Natural killer cell treated with Interleukin-12 subunit alpha and Interleukin-12 subunit beta and Interleukin-15 and Interleukin-18, amount 100 ng/mL, for 72 hours (primary cell): ENCODE results near the gene CDCA3. TPM values are rescaled to one million over a fixed set of nuclear protein-coding genes. Genes with fewer than 3 reads are reported as not detected.
A peak's percentile ranks its signal among the peaks of the same experiment; 100 is the strongest.
"Not testable (repeated sequence)": the region's sequence is repeated elsewhere in the genome, so short reads cannot be mapped to it uniquely, and the experiment has no call there.

ENCODE experiments used
- ATAC-seq, 2 donors: fragments of 150-1000 bp; cut with Tn5 transposase in 1 of 2; sonication (Bioruptor Pico), chemical (Tn5 transposase) in 1 of 2; 2 replicates each; pipeline ENCODE4 v1.10.0; 2021
- DNase-seq: peaks from one replicate; pipeline ENCODE4 v3.0.0; 2022; ENCODE audit warnings: low spot score
- H3K27ac Mint-ChIP-seq, 2 donors: 1 replicate in 1 of 2; 2 replicates in 1 of 2; pipeline ENCODE4 v1.8.0; 2022; ENCODE audit warnings: mixed read lengths in 2 of 2, mild to moderate bottlenecking in 1 of 2, moderate library complexity in 1 of 2
- H3K27me3 Mint-ChIP-seq, 2 donors: 1 replicate in 1 of 2; 2 replicates in 1 of 2; pipeline ENCODE4 v1.8.0; 2022; ENCODE audit warnings: mixed read lengths in 2 of 2
- H3K36me3 Mint-ChIP-seq: one replicate; pipeline ENCODE4 v1.8.0; 2022; ENCODE audit warnings: mixed read lengths
- H3K4me1 Mint-ChIP-seq, 2 donors: 1 replicate in 1 of 2; 2 replicates in 1 of 2; pipeline ENCODE4 v1.8.0; 2022; ENCODE audit warnings: low read depth in 2 of 2, mixed read lengths in 2 of 2, mild to moderate bottlenecking in 1 of 2
- H3K4me3 Mint-ChIP-seq: one replicate; pipeline ENCODE4 v1.8.0; 2022; ENCODE audit warnings: mixed read lengths
- H3K9me3 Mint-ChIP-seq: 2 replicates; pipeline ENCODE4 v1.8.0; 2022; ENCODE audit warnings: mixed read lengths
- total RNA-seq, 2 donors: library from RNA; stranded (reverse); gene quantifications; one replicate each; pipeline ENCODE4 v1.2.3, GENCODE V29; 2022

CDCA3 gene
- total RNA-seq, 2 donors from 2014 or later: 40.7 to 105 TPM

DNA sequence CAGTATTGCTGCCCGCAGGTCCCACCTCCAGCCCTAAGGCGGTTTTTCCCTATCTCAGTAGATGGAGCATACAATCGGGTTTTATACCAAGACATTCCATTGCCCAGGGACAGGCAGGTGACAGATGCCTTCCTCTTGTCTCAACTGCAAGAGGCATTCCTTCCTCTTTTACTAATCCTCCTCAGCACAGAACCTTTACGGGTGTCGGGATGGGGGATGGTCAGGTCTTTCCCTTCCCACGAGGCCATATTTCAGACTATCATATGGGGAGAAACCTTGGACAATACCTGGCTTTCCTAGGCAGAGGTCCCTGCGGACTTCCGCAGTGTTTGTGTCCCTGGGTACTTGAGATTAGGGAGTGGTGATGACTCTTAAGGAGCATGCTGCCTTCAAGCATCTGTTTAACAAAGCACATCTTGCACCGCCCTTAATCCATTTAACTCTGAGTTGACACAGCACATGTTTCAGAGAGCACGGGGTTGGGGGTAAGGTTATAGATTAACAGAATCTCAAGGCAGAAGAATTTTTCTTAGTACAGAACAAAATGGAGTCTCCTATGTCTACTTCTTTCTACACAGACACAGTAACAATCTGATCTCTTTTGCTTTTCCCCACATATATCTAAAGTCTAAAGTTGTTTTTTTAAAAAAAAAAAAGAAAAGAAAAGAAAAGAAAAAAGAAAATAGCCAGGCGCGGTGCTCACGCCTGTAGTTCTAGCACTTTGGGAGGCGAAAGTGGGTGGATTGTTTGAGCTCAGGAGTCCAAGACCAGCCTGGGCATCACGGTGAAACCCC lies 35.3 kb upstream of the CDCA3 start:
- not testable (repeated sequence) for ATAC-seq, H3K36me3 Mint-ChIP-seq, H3K4me1 Mint-ChIP-seq, H3K27me3 Mint-ChIP-seq, H3K27ac Mint-ChIP-seq, H3K4me3 Mint-ChIP-seq, H3K9me3 Mint-ChIP-seq, DNase-seq

GRCh38 chr12:6884539-6884938 lies 33.5 kb upstream of the CDCA3 start:
- Mint-ChIP-seq H3K27me3 (no peaks in the 10 kb centered on the region), H3K4me3 (no peak overlapping the region), H3K4me1 (no peaks in the 10 kb centered on the region), H3K9me3 (no peaks in the 10 kb centered on the region), H3K36me3 (peaks cover 8% of the 10 kb centered on the region), H3K27ac (no peak overlapping the region)
- DNase-seq: no peak
- no peak for ATAC-seq

DNA sequence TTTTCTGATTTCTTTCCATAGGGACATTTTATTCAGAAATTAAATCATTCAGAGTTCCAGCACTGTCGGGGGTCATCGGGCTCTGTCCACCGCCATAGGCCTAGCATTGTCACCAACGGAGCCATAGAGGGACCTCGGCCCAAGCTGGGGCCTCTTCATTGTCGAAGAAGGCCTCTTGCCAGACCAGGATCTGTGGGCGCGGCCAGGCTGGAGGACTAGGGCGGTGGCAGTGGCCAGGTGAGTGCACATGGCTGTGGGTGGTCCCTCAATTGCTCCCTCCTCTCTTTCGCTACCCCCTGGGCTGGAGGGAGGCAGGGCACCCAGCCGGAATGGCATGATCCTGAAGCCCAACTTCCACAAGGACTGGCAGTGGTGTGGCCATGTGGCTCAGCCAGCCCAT lies 32.6 kb upstream of the CDCA3 start:
- Mint-ChIP-seq H3K27ac (no peak overlapping the region), H3K36me3 (peaks cover 8% of the 10 kb centered on the region), H3K4me3 (no peak overlapping the region), H3K4me1 (no peaks in the 10 kb centered on the region), H3K27me3 (no peaks in the 10 kb centered on the region), H3K9me3 (no peaks in the 10 kb centered on the region)
- peak in 1 of 2 donors; percentile 43 for ATAC-seq
- peak; percentile 41 for DNase-seq

DNA sequence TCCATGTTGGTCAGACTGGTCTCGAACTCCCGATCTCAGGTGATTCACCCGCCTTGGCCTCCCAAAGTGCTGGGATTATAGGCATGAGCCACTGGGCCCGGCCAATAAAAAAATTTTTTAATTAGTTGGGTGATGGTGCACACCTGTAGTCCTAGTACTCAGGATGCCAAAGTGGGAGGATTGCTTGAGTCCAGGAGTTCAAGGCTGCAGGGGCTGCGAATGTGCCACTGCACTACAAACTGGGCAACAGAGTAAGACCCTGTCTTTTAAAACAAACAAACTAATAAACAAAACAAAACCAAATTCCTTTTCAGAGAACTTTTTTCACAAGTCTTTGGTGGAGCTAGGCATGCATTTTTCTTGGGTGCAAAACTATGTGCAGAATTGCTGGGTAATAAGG lies 32.2 kb upstream of the CDCA3 start:
- ATAC-seq (no peak), DNase-seq (no peak)
- Mint-ChIP-seq H3K36me3 (peaks cover 8% of the 10 kb centered on the region), H3K27ac (no peak overlapping the region), H3K27me3 (no peaks in the 10 kb centered on the region), H3K9me3 (no peaks in the 10 kb centered on the region), H3K4me3 (no peak overlapping the region), H3K4me1 (no peaks in the 10 kb centered on the region)

DNA sequence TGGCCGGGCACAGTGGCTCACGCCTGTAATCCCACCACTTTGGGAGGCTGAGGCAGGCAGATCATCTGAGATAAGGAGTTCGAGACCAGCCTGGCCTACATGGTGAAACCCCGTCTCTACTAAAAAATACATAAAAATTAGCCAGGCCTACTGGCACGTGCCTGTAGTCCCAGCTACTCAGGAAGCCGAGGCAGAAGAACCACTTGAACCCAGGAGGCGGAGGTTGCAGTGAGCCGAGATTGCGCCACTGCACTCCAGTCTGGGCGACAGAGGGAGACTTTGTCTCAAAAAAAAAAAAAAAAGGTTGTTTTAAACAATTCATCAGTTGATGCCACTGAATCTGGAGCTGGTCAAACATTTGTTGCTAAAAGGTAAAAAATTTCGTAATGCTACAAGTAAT lies 28.7 kb upstream of the CDCA3 start:
- not testable (repeated sequence) for H3K4me3 Mint-ChIP-seq, DNase-seq, H3K4me1 Mint-ChIP-seq, ATAC-seq, H3K27me3 Mint-ChIP-seq, H3K27ac Mint-ChIP-seq, H3K9me3 Mint-ChIP-seq
- peaks cover 11% of the 10 kb centered on the region for H3K36me3 Mint-ChIP-seq

GRCh38 chr12:6874015-6874368 lies 22.9 kb upstream of the CDCA3 start:
- Mint-ChIP-seq H3K4me1 (peaks cover 44 to 50% of the 10 kb centered on the region in 2 donors), H3K27ac (peak overlapping the region; percentile 84 to 93), H3K36me3 (peaks cover 12% of the 10 kb centered on the region), H3K4me3 (peak overlapping the region; percentile 94)
- not testable (repeated sequence) for H3K27me3 Mint-ChIP-seq, ATAC-seq, H3K9me3 Mint-ChIP-seq
- DNase-seq: peak; percentile 8

GRCh38 chr12:6873094-6874014 lies 22.3 kb upstream of the CDCA3 start, which contains the start of gene SPSB2:
SPSB2 (minus strand) TSS chr12:6873303; CDS start chr12:6872901, 402 bp downstream.
- ATAC-seq (peak; percentile 93), DNase-seq (peak; percentile 100)
- Mint-ChIP-seq H3K36me3 (peaks cover 18% of the 10 kb centered on the region), H3K27ac (peak within 1 kb of the TSS; percentile 84 to 93), H3K4me3 (peak within 1 kb of the TSS; percentile 94), H3K9me3 (no peaks in the 10 kb centered on the region), H3K4me1 (peaks cover 50 to 56% of the 10 kb centered on the region in 2 donors), H3K27me3 (no peaks in the 10 kb centered on the region)

GRCh38 chr12:6872073-6873048 lies 21.3 kb upstream of the CDCA3 start:
- Mint-ChIP-seq H3K9me3 (no peaks in the 10 kb centered on the region), H3K36me3 (peaks cover 20% of the 10 kb centered on the region), H3K27ac (peak overlapping the region; percentile 84 to 93), H3K4me1 (peaks cover 54 to 60% of the 10 kb centered on the region in 2 donors), H3K4me3 (peak overlapping the region; percentile 94), H3K27me3 (no peaks in the 10 kb centered on the region)
- DNase-seq (peak; percentile 86), ATAC-seq (peak; percentile 58 to 61)

DNA sequence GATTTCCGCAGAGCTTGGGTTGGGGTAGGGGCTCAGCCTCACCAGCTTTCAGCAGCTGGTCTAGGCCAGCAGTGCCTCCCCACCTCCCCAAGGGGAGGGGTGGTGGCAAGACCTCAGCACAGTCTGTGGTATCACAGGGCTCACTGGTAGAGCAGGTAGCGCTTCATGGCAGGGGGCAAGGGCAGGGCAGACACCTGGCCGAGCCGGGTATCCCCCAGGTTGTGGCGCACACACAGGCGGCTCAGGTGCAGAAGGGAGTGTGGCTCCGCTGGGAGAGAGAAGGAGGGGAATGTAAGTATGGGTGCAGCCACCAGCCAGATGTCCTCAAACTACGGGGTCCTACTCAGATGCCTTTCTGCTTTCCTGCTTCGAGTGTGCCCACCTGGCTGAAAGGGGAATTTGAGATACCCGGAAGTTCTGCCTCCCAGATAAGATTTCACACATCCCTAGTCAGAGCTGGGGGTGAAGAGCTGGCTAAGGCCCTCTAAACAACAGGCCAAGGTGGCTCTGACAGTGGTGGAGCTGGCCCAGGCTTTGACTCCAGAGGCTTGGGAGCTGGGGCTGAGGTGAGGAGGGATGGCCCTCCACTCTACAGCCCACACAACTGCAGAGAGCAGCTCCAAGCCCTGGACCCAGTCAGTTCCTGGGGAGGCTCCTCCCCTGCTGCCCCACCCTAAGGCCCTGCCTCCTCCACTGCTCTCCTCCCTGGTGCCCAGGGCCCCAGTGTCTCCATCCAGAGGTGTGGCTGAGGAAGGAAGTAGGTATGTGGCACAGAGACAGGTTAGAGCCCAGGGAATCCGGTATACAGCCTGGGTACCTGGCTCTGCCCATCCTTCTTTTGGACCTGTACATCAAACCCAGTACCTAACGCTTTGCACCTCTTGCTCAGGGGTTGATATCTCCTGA lies 20.2 kb upstream of the CDCA3 start:
- DNase-seq (no peak), ATAC-seq (no peak)
- Mint-ChIP-seq H3K27me3 (no peaks in the 10 kb centered on the region), H3K36me3 (peaks cover 20% of the 10 kb centered on the region), H3K27ac (peak overlapping the region; percentile 84 to 93), H3K4me3 (peak overlapping the region; percentile 94), H3K4me1 (peaks cover 54 to 62% of the 10 kb centered on the region in 2 donors), H3K9me3 (no peaks in the 10 kb centered on the region)

GRCh38 chr12:6870304-6870703 lies 19.2 kb upstream of the CDCA3 start:
- H3K9me3 Mint-ChIP-seq, ATAC-seq, H3K27me3 Mint-ChIP-seq, DNase-seq: not testable (repeated sequence)
- Mint-ChIP-seq H3K4me3 (peak overlapping the region; percentile 94), H3K4me1 (peaks cover 49 to 58% of the 10 kb centered on the region in 2 donors), H3K36me3 (peaks cover 15% of the 10 kb centered on the region), H3K27ac (peak overlapping the region; percentile 84 to 93)

DNA sequence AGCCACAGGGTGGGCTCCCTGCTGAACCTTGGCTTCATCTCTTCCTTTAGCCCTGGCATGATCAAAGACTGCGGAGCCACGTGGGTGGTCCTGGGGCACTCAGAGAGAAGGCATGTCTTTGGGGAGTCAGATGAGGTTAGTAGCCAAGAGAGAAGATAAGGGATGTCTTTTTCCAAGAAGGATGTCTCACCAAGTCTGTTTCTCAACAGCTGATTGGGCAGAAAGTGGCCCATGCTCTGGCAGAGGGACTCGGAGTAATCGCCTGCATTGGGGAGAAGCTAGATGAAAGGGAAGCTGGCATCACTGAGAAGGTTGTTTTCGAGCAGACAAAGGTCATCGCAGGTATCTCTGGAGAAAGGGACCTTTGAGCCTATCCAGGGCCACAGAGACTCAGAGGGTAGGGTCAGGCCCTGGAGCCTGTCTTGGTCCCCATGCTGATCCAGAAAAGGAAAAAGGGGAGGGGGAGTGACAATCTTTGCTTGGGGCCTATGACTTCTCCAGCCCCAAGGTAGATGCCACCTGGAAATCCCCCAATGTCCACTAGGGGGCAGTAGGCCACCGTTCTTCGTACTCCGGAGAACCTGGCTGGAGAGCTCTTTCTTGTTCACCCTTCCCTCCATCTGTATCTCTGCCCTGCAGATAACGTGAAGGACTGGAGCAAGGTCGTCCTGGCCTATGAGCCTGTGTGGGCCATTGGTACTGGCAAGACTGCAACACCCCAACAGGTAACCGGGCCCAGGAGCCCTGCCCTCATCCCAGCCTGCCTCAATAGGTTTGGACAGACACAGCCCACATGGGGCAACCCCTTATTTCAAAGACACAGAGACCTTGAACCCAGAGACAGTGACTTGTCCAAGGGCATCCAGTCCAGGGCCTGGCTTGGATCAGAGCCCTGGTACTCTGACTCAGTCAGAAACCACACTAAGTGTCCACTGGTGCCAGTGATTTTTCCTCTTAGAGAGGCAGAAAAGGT lies 18.2 kb upstream of the CDCA3 start:
- H3K4me1 Mint-ChIP-seq: peaks cover 44 to 54% of the 10 kb centered on the region in 2 donors
- peaks cover 15% of the 10 kb centered on the region for H3K36me3 Mint-ChIP-seq
- H3K4me3 Mint-ChIP-seq: peak overlapping the region; percentile 94
- peak overlapping the region; percentile 84 to 95 for H3K27ac Mint-ChIP-seq
- H3K9me3 Mint-ChIP-seq: no peaks in the 10 kb centered on the region
- H3K27me3 Mint-ChIP-seq: no peaks in the 10 kb centered on the region
- no peak for ATAC-seq
- peak; percentile 80 for DNase-seq
